GM23338 (cell line): ENCODE data around the gene NMRK2. TPM values are rescaled to one million over a fixed set of nuclear protein-coding genes. Genes with fewer than 3 reads are reported as not detected.
"Not testable (repeated sequence)": the region's sequence is repeated elsewhere in the genome, so short reads cannot be mapped to it uniquely, and the experiment has no call there.

Source experiments
- ATAC-seq: fragments of 200-7000 bp; cut with Tn5 transposase; 3 replicates; pipeline ENCODE4 v1.9.1; 2020
- DNase-seq: peaks from one replicate; pipeline ENCODE4 v3.0.0-alpha.2; 2015; ENCODE audit warnings: low spot score
- H2AFZ ChIP-seq: fragments of 200-600 bp; sonication (generic); 2 replicates; pipeline ENCODE4 v1.8.0; 2016; ENCODE audit warnings: antibody characterized with exemption, mild to moderate bottlenecking, moderate library complexity
- H3F3A ChIP-seq: fragments of 200-600 bp; sonication (generic); replicated peaks from 2 replicates; pipeline ENCODE4 v1.8.0; 2017; ENCODE audit warnings: antibody characterized with exemption, mixed run types, low read depth
- H3K27ac ChIP-seq: fragments of 200-600 bp; sonication (generic); 2 replicates; pipeline ENCODE4 v1.6.1; 2016; ENCODE audit warnings: low read depth
- H3K27me3 ChIP-seq: fragments of 200-600 bp; sonication (generic); 2 replicates; pipeline ENCODE4 v1.8.0; 2016; ENCODE audit warnings: mild to moderate bottlenecking, mixed run types, moderate library complexity; ENCODE audit not compliant: insufficient read depth
- H3K36me3 ChIP-seq: fragments of 200-600 bp; sonication (generic); 2 replicates; pipeline ENCODE4 v1.8.0; 2016; ENCODE audit warnings: mild to moderate bottlenecking; ENCODE audit not compliant: insufficient read depth
- H3K4me1 ChIP-seq: fragments of 200-600 bp; sonication (generic); 2 replicates; pipeline ENCODE4 v1.8.0; 2016; ENCODE audit warnings: mild to moderate bottlenecking, moderate library complexity; ENCODE audit not compliant: insufficient read depth
- H3K4me2 ChIP-seq: fragments of 200-600 bp; sonication (generic); 2 replicates; pipeline ENCODE4 v1.7.1; 2017; ENCODE audit warnings: mixed run types
- H3K4me3 ChIP-seq: fragments of 200-600 bp; sonication (generic); 2 replicates; pipeline ENCODE4 v1.6.1; 2016; ENCODE audit warnings: mixed run types
- H3K79me2 ChIP-seq: fragments of 200-600 bp; sonication (generic); replicated peaks from 2 replicates; pipeline ENCODE4 v1.8.0; 2017; ENCODE audit warnings: mild to moderate bottlenecking; ENCODE audit not compliant: insufficient read depth
- H3K9me2 ChIP-seq: fragments of 200-600 bp; sonication (generic); 2 replicates; pipeline ENCODE4 v1.8.0; 2017; ENCODE audit not compliant: insufficient read depth
- H4K20me1 ChIP-seq: fragments of 200-600 bp; sonication (generic); replicated peaks from 2 replicates; pipeline ENCODE4 v1.8.0; 2017; ENCODE audit warnings: mild to moderate bottlenecking; ENCODE audit not compliant: insufficient read depth
- H3K27ac Mint-ChIP-seq: 2 replicates; pipeline ENCODE4 v1.8.0; 2020; ENCODE audit warnings: inconsistent platforms, mild to moderate bottlenecking, moderate library complexity, mixed read lengths
- H3K27me3 Mint-ChIP-seq: 3 replicates; pipeline ENCODE4 v1.8.0; 2022; ENCODE audit warnings: low read depth, mild to moderate bottlenecking, moderate library complexity, mixed read lengths, inconsistent platforms; ENCODE audit not compliant: insufficient read depth, poor library complexity
- H3K36me3 Mint-ChIP-seq: 3 replicates; pipeline ENCODE4 v1.8.0; 2021; ENCODE audit warnings: low read depth, mild to moderate bottlenecking, inconsistent platforms, moderate library complexity, mixed read lengths
- H3K4me1 Mint-ChIP-seq: 3 replicates; pipeline ENCODE4 v1.8.0; 2020; ENCODE audit warnings: mild to moderate bottlenecking, inconsistent platforms, mixed read lengths
- H3K4me3 Mint-ChIP-seq: 3 replicates; pipeline ENCODE4 v1.8.0; 2021; ENCODE audit warnings: moderate library complexity, mild to moderate bottlenecking, inconsistent platforms, mixed read lengths
- H3K9me3 Mint-ChIP-seq: 3 replicates; pipeline ENCODE4 v1.8.0; 2020; ENCODE audit warnings: moderate library complexity, mild to moderate bottlenecking, inconsistent platforms, mixed read lengths
- CTCF ChIP-seq, 2 experiments: fragments of 200-600 bp in 1 of 2; sonication (generic) in 1 of 2; conservative IDR thresholded peaks; 2 replicates each; pipeline versions ENCODE4 v1.5.1 to v1.6.1; 2016 to 2017; ENCODE audit warnings: antibody characterized with exemption in 2 of 2, low read depth in 2 of 2, mild to moderate bottlenecking in 2 of 2, moderate library complexity in 1 of 2
- POLR2AphosphoS5 ChIP-seq: IDR thresholded peaks from 2 replicates; pipeline ENCODE4 v1.6.1; 2016; ENCODE audit warnings: antibody characterized with exemption, low read depth
- REST ChIP-seq: IDR thresholded peaks from one replicate; pipeline ENCODE4 v1.6.1; 2018; ENCODE audit warnings: antibody characterized with exemption; ENCODE audit not compliant: unreplicated experiment
- STAT1 ChIP-seq: IDR thresholded peaks from one replicate; pipeline ENCODE4 v1.6.1; 2016; ENCODE audit warnings: antibody characterized with exemption; ENCODE audit not compliant: unreplicated experiment
- ZNF331 ChIP-seq: fragments of 250-450 bp; sonication (Bioruptor Pico); IDR thresholded peaks from 2 replicates; pipeline ENCODE4 v1.5.0; 2020; ENCODE audit warnings: low read depth, mild to moderate bottlenecking, moderate library complexity
- polyA plus RNA-seq: library from polyadenylated mRNA; unstranded; fragments of >200 nt; fragmentation: Nextera tagmentation; extraction: Ambion mirVana; gene quantifications from 2 replicates; pipeline ENCODE4 v1.2.1, GENCODE V29; 2016
- total RNA-seq: library from RNA; depleted of rRNA; stranded (reverse); fragments of >200 nt; shearing (Covaris generic); gene quantifications from 2 replicates; pipeline ENCODE4 v1.2.3, GENCODE V29; 2014

NMRK2 gene
- total and polyA plus RNA-seq, 2 experiments from 2014 or later, result 55.9 to 65.3 TPM

DNA sequence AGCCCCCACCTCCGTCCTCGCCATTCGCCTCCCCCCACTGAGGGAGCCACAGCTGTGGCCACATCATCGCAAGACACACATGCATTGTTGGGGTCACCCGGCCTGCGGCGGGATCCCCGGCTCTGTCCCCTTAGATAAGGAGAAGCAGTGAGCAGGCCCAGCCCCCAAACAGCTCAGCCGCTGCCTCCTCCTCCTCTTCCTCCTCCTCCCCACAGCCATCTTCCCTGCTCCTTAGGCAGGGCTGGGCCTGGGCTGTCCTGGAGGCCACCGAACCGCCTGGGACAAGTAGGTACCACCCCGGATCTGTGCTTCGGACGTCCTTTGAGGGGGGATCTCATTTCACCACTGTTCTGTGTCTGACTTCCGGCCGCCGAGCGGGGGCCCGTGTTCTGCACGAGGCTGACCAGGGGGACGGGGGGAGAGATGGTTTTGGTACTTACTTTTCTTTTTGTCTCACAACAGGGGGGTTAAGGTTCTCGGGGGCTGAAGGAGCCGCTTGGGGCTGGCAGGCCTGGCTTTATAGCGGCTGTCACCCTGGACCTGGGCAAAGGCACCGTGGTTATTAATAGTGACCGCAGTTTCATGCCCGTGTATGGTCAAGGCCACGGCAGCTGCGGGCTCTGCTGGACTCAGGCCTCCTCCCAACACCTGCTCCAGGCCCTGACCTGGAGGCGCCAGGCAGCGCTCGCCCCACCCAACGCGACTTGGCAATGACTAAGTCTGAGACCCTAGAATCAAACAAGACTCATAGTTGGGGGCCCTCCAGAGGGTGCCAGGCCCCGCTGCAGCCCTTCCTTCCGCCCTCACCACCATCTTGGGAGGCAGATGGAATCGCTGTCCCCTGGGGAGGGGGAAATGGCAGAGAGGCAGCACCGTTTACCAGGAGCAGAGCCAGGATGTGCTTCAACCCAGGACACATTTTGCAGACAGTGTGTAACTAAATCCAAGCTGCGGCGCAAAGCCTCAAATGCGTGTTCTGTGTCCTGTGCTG is 18.3 kb downstream of the NMRK2 start:
- DNase-seq (no peak), ATAC-seq (peak; percentile 38)
- Mint-ChIP-seq H3K4me3 (no peak overlapping the region), H3K27me3 (peaks cover 13% of the 10 kb centered on the region), H3K9me3 (no peaks in the 10 kb centered on the region; the same call in 1 of the 3 replicates), H3K4me1 (peaks cover 9% of the 10 kb centered on the region; the same call in 2 of the 3 replicates), H3K27ac (no peak overlapping the region; the same call in 1 of the 2 replicates), H3K36me3 (peaks cover 5% of the 10 kb centered on the region; the same call in 2 of the 3 replicates)
- Histone ChIP-seq H4K20me1 (no peaks in the 10 kb centered on the region; the same call in 1 of the 2 replicates), H3K9me2 (no peaks in the 10 kb centered on the region), H3K27me3 (no peaks in the 10 kb centered on the region), H3K79me2 (no peaks in the 10 kb centered on the region), H3K36me3 (no peaks in the 10 kb centered on the region), H2AFZ (no peak overlapping the region), H3K4me3 (no peak overlapping the region), H3F3A (0 out of 2 replicates have a peak, but pooled peaks cover 3% of the 10 kb centered on the region), H3K4me1 (peaks cover 9% of the 10 kb centered on the region; the same call in 1 of the 2 replicates), H3K4me2 (0 out of 2 replicates have a peak overlapping the region, but pooled peaks have one; percentile 60), H3K27ac (0 out of 2 replicates have a peak overlapping the region, but pooled peaks have one; percentile 55)
- no peak for TF ChIP-seq CTCF (conservative IDR thresholded peaks at IDR 0.05; ENCODE audit: low read depth in 2 of 2)
- TF ChIP-seq POLR2AphosphoS5, result no peak
- no peak for TF ChIP-seq ZNF331 (CRISPR knock-in tag)

GRCh38 chr19:3952755-3953276 is 19.9 kb downstream of the NMRK2 start:
- H3K27ac Mint-ChIP-seq, H3K4me1 Mint-ChIP-seq, H3F3A ChIP-seq, H3K27me3 ChIP-seq, H2AFZ ChIP-seq, H3K36me3 ChIP-seq, H3K4me1 ChIP-seq, H3K36me3 Mint-ChIP-seq, H4K20me1 ChIP-seq, H3K9me3 Mint-ChIP-seq, H3K4me2 ChIP-seq, DNase-seq, H3K4me3 ChIP-seq, H3K4me3 Mint-ChIP-seq, H3K9me2 ChIP-seq, ATAC-seq, H3K79me2 ChIP-seq: not testable (repeated sequence)
- 0 out of 2 replicates have a peak overlapping the region, but pooled peaks have one; percentile 55 for H3K27ac ChIP-seq
- peaks cover 14% of the 10 kb centered on the region for H3K27me3 Mint-ChIP-seq

- no peaks in the 10 kb centered on the region; the same call in 2 of the 3 replicates for H3K9me3 Mint-ChIP-seq
- H3K36me3 Mint-ChIP-seq, result peaks cover 12% of the 10 kb centered on the region; the same call in 2 of the 3 replicates
- H3K27ac Mint-ChIP-seq, result no peak overlapping the region
- Histone ChIP-seq H4K20me1 (no peaks in the 10 kb centered on the region; the same call in 1 of the 2 replicates), H3K27ac (no peak overlapping the region), H3K79me2 (no peaks in the 10 kb centered on the region), H3F3A (0 out of 2 replicates have a peak, but pooled peaks cover 3% of the 10 kb centered on the region), H3K4me2 (no peak overlapping the region), H3K36me3 (0 out of 2 replicates have a peak, but pooled peaks cover 6% of the 10 kb centered on the region), H3K27me3 (no peaks in the 10 kb centered on the region), H3K4me3 (no peak overlapping the region), H2AFZ (no peak overlapping the region), H3K9me2 (no peaks in the 10 kb centered on the region), H3K4me1 (peaks cover 9% of the 10 kb centered on the region; the same call in 1 of the 2 replicates)
- H3K27me3 Mint-ChIP-seq, result peaks cover 14% of the 10 kb centered on the region
- H3K4me1 Mint-ChIP-seq, result peaks cover 9% of the 10 kb centered on the region; the same call in 2 of the 3 replicates
- no peak for ATAC-seq
- no peak overlapping the region for H3K4me3 Mint-ChIP-seq
- no peak for DNase-seq
- TF ChIP-seq STAT1, result no peak
- TF ChIP-seq REST, result no peak
Observed at GRCh38 chr19:3954107-3954506, 21.2 kb downstream of the NMRK2 start.
